HFFc6 (cell line): ENCODE results near the gene CACNA1D. TPM values are rescaled to one million over a fixed set of nuclear protein-coding genes. Genes with fewer than 3 reads are reported as not detected.

Source experiments
- DNase-seq: peaks from one replicate; pipeline ENCODE4 v3.0.0-alpha.2; 2018
- H3K27ac Mint-ChIP-seq: 2 replicates; pipeline ENCODE4 v1.8.0; 2020; ENCODE audit warnings: mild to moderate bottlenecking, mixed read lengths
- H3K27me3 Mint-ChIP-seq: 2 replicates; pipeline ENCODE4 v1.8.0; 2021; ENCODE audit warnings: mild to moderate bottlenecking, moderate library complexity, mixed read lengths; ENCODE audit not compliant: insufficient read depth
- H3K36me3 Mint-ChIP-seq: 2 replicates; pipeline ENCODE4 v1.8.0; 2021; ENCODE audit warnings: low read depth, mixed read lengths
- H3K4me1 Mint-ChIP-seq: 2 replicates; pipeline ENCODE4 v1.8.0; 2020; ENCODE audit warnings: low read depth, mixed read lengths
- H3K4me3 Mint-ChIP-seq: 2 replicates; pipeline ENCODE4 v1.8.0; 2020; ENCODE audit warnings: mild to moderate bottlenecking, moderate library complexity, mixed read lengths
- H3K9me3 Mint-ChIP-seq: 2 replicates; pipeline ENCODE4 v1.8.0; 2020; ENCODE audit warnings: mild to moderate bottlenecking, mixed read lengths
- total RNA-seq, 6 experiments: library from RNA; stranded (reverse); fragmentation: NEBNext Ultra II Directional; extraction: Animal tissue kit (Norgen Biotek cat#: 25700); gene quantifications; 2 replicates in 1 of 6; 3 replicates in 5 of 6; pipeline ENCODE4 v1.2.3, GENCODE V29; 2021
- TF ChIP-seq, protein P1 (sequence below): fragments of 200-600 bp; sonication (generic); IDR thresholded peaks from 2 replicates; pipeline ENCODE4 v1.5.0; 2021; ENCODE audit warnings: antibody characterized with exemption, mild to moderate bottlenecking

Gene CACNA1D
- total RNA-seq, 6 experiments from 2014 or later = 0.09 TPM; not detected in 5

DNA sequence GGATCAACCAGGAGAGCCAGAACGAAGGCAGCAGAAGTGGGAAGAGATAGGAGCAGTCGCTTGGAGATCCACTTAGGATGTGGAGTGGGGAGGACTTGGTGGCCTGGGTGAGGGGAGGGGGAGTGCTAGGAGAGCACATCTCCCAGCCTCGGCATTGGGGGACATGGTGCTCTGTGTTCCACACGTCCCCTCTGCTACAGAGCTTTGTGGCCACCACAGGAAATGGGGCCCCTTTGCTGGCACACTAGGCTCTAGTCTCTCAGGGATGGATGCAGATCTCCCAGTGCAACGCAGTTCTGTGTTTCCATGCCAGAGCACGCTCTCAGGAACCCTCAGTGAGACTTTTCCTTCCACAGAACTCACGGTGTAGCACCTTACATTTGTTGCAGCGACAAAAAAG lies 283.1 kb downstream of the CACNA1D start:
- peaks cover 37% of the 10 kb centered on the region for H3K4me1 Mint-ChIP-seq
- TF ChIP-seq, protein P1, sequence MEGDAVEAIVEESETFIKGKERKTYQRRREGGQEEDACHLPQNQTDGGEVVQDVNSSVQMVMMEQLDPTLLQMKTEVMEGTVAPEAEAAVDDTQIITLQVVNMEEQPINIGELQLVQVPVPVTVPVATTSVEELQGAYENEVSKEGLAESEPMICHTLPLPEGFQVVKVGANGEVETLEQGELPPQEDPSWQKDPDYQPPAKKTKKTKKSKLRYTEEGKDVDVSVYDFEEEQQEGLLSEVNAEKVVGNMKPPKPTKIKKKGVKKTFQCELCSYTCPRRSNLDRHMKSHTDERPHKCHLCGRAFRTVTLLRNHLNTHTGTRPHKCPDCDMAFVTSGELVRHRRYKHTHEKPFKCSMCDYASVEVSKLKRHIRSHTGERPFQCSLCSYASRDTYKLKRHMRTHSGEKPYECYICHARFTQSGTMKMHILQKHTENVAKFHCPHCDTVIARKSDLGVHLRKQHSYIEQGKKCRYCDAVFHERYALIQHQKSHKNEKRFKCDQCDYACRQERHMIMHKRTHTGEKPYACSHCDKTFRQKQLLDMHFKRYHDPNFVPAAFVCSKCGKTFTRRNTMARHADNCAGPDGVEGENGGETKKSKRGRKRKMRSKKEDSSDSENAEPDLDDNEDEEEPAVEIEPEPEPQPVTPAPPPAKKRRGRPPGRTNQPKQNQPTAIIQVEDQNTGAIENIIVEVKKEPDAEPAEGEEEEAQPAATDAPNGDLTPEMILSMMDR = no peak
- no peaks in the 10 kb centered on the region for H3K9me3 Mint-ChIP-seq
- no peaks in the 10 kb centered on the region for H3K36me3 Mint-ChIP-seq
- H3K27ac Mint-ChIP-seq = no peak overlapping the region; the same call in 1 of the 2 replicates
- H3K27me3 Mint-ChIP-seq = peaks cover 3% of the 10 kb centered on the region
- DNase-seq = no peak
- H3K4me3 Mint-ChIP-seq = no peak overlapping the region

DNA sequence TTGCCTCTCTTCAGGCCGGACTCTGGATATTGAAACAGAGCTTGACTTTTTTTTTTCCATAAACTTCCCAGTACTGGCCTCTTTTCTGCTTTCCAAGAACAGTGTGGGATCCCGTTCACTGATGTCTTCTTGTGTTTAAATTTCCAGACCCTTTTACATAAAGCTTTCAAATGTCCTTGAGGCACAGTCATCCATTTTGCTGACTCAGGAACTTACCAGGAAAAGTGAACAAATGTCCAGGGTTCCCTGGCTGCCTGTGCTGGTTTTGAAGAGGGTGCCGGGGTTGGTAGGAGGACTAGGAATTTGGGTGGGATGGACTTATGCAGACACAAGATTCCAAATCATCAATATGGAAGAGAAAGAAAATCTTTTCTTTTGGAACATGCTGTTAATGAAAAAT lies 283.7 kb downstream of the CACNA1D start:
- Mint-ChIP-seq H3K27me3 (peaks cover 5% of the 10 kb centered on the region), H3K4me1 (peaks cover 31% of the 10 kb centered on the region), H3K36me3 (no peaks in the 10 kb centered on the region), H3K27ac (no peak overlapping the region), H3K9me3 (no peaks in the 10 kb centered on the region), H3K4me3 (no peak overlapping the region)
- no peak for DNase-seq
- TF ChIP-seq, protein P1 = no peak

DNA sequence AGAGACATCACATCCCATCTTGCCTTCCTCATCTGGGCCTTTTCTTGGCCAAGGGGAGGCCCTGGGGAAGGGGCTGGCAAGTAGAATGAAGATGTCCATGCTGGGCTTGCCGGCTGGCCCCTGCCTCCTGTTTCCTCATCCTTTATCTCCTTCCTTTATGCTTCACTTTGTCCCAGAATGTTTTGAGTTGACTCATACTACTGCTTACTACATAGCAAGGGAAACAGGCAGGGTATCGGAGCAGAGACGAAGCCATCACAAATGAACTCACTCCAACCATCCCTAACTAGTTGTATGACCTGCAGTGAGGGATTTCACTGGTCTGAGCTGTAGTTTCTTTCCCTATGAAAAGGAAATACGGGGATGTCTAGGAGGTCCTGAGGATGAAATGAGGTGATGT lies 285.8 kb downstream of the CACNA1D start:
- H3K27me3 Mint-ChIP-seq = peaks cover 10% of the 10 kb centered on the region
- H3K36me3 Mint-ChIP-seq = no peaks in the 10 kb centered on the region
- no peak overlapping the region for H3K27ac Mint-ChIP-seq
- no peak for DNase-seq
- H3K9me3 Mint-ChIP-seq = no peaks in the 10 kb centered on the region
- H3K4me3 Mint-ChIP-seq = no peak overlapping the region
- H3K4me1 Mint-ChIP-seq = peaks cover 18% of the 10 kb centered on the region
- TF ChIP-seq, protein P1 = no peak

DNA sequence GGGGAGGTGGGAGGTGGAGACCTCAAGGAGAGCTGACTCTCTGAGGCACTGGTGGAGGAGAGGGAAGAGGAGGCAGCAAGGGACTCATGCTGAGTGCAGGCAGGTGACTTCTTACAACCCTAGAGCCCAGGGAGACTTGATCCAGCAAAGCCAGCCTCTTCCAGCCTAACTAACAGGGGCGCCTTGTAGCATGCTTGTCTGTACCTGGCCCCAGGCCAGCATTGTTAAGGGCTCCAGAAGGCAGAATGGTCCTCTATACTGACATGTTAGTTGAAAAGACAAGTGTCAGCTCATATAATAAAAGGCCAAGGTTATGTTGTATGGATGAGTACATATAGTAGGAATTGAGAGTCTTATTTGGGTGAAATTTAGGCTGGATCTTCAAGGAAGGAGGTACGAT lies 286.4 kb downstream of the CACNA1D start:
- Mint-ChIP-seq H3K27me3 (peaks cover 10% of the 10 kb centered on the region), H3K9me3 (no peaks in the 10 kb centered on the region), H3K27ac (no peak overlapping the region), H3K4me3 (no peak overlapping the region), H3K36me3 (no peaks in the 10 kb centered on the region), H3K4me1 (peaks cover 15% of the 10 kb centered on the region)
- DNase-seq = no peak
- TF ChIP-seq, protein P1 = no peak

DNA sequence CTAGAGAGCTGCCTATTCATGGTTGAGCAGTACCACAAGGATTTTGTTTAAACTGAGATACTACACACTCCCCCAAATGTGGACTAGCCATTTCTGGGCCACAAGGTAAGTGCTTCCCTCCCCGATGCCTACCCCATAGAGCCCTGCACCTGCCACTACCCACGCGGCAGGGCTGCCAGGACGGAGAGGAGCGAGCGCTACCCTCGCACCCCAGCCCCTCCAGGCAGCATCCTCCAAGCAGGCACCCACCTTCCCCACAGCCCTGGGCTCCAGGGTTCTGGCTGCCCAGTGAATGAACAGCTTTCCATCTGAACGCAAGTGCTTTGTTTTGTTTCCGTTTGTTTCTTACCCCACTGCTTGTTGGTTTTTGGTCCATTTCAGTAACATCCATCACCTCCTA lies 292.6 kb downstream of the CACNA1D start:
- Mint-ChIP-seq H3K4me3 (no peak overlapping the region), H3K9me3 (no peaks in the 10 kb centered on the region), H3K36me3 (no peaks in the 10 kb centered on the region), H3K4me1 (no peaks in the 10 kb centered on the region), H3K27ac (no peak overlapping the region), H3K27me3 (peaks cover 17% of the 10 kb centered on the region)
- no peak for DNase-seq
- TF ChIP-seq, protein P1 = no peak

DNA sequence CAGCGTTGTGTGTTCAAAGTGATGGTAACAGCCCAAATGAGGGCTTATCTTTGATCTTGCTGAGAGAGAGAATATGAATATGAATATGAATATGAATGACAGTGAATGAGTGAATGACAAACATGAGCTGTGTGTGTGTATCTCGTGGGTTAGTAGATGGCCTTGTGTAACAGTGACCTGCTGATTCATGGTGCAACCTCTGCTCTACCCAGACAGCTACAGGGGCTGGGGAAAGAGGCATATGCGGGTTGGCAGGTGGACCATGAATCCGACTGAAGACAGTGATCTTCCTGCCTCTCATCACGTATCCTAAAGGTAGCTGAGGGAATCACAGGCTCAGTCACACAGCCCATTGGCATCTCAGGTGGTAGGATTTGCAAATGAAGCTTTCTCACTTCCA lies 293.6 kb downstream of the CACNA1D start:
- TF ChIP-seq, protein P1 = no peak
- DNase-seq = no peak
- Mint-ChIP-seq H3K27me3 (peaks cover 16% of the 10 kb centered on the region), H3K36me3 (no peaks in the 10 kb centered on the region), H3K4me3 (no peak overlapping the region), H3K4me1 (no peaks in the 10 kb centered on the region), H3K27ac (no peak overlapping the region), H3K9me3 (no peaks in the 10 kb centered on the region)
